ENCODE results near the gene TTPAL. TPM values are rescaled to one million over a fixed set of nuclear protein-coding genes. Genes with fewer than 3 reads are reported as not detected.

TTPAL gene
- total RNA-seq, 1 donor from 2014 or later, result 20.8 TPM

GRCh38 chr20:44521484-44522481 is 46.1 kb downstream of the TTPAL start, which contains the start of gene SERINC3:
Gene SERINC3, minus strand, starts transcription at chr20:44522070. Its CDS starts 119 bp downstream, at chr20:44521951.
- Mint-ChIP-seq H3K9me3 (ENCODE audit: unreplicated experiment) (no peaks in the 10 kb centered on the region), H3K27me3 (ENCODE audit: unreplicated experiment) (no peaks in the 10 kb centered on the region), H3K36me3 (ENCODE audit: unreplicated experiment) (no peaks in the 10 kb centered on the region), H3K4me3 (ENCODE audit: unreplicated experiment) (peak within 1 kb of the TSS; percentile 90), H3K27ac (ENCODE audit: unreplicated experiment) (peak within 1 kb of the TSS; percentile 97), H3K4me1 (ENCODE audit: unreplicated experiment) (peaks cover 41% of the 10 kb centered on the region)
- TF ChIP-seq CTCF (IDR thresholded peaks at IDR 0.05), result peak; percentile 48
- DNase-seq (ENCODE audit: extremely low spot score, unreplicated experiment), result peak; percentile 97

GRCh38 chr20:44522841-44523240 is 47.2 kb downstream of the TTPAL start:
- Mint-ChIP-seq H3K27me3 (ENCODE audit: unreplicated experiment) (no peaks in the 10 kb centered on the region), H3K27ac (ENCODE audit: unreplicated experiment) (no peak overlapping the region), H3K4me1 (ENCODE audit: unreplicated experiment) (peaks cover 35% of the 10 kb centered on the region), H3K4me3 (ENCODE audit: unreplicated experiment) (peak overlapping the region; percentile 12), H3K36me3 (ENCODE audit: unreplicated experiment) (no peaks in the 10 kb centered on the region), H3K9me3 (ENCODE audit: unreplicated experiment) (no peaks in the 10 kb centered on the region)
- DNase-seq (ENCODE audit: extremely low spot score, unreplicated experiment), result no peak
- TF ChIP-seq CTCF (IDR thresholded peaks at IDR 0.05), result no peak

GRCh38 chr20:44523746-44524145 is 48.1 kb downstream of the TTPAL start:
- no peaks in the 10 kb centered on the region for H3K36me3 Mint-ChIP-seq (ENCODE audit: unreplicated experiment)
- H3K27ac Mint-ChIP-seq (ENCODE audit: unreplicated experiment), result no peak overlapping the region
- H3K4me3 Mint-ChIP-seq (ENCODE audit: unreplicated experiment), result no peak overlapping the region
- H3K9me3 Mint-ChIP-seq (ENCODE audit: unreplicated experiment), result no peaks in the 10 kb centered on the region
- H3K4me1 Mint-ChIP-seq (ENCODE audit: unreplicated experiment), result peaks cover 33% of the 10 kb centered on the region
- no peak for DNase-seq (ENCODE audit: extremely low spot score, unreplicated experiment)
- TF ChIP-seq CTCF (IDR thresholded peaks at IDR 0.05), result no peak
- H3K27me3 Mint-ChIP-seq (ENCODE audit: unreplicated experiment), result no peaks in the 10 kb centered on the region

- H3K27me3 Mint-ChIP-seq (ENCODE audit: unreplicated experiment), result no peaks in the 10 kb centered on the region
- H3K36me3 Mint-ChIP-seq (ENCODE audit: unreplicated experiment), result no peaks in the 10 kb centered on the region
- no peak for DNase-seq (ENCODE audit: extremely low spot score, unreplicated experiment)
- H3K4me3 Mint-ChIP-seq (ENCODE audit: unreplicated experiment), result no peak overlapping the region
- TF ChIP-seq CTCF (IDR thresholded peaks at IDR 0.05), result no peak
- no peak overlapping the region for H3K27ac Mint-ChIP-seq (ENCODE audit: unreplicated experiment)
- H3K9me3 Mint-ChIP-seq (ENCODE audit: unreplicated experiment), result no peaks in the 10 kb centered on the region
- peaks cover 14% of the 10 kb centered on the region for H3K4me1 Mint-ChIP-seq (ENCODE audit: unreplicated experiment)
Measured at GRCh38 chr20:44526129-44526528, 50.5 kb downstream of the TTPAL start.

GRCh38 chr20:44527716-44528199 is 52.1 kb downstream of the TTPAL start:
- no peak overlapping the region for H3K4me3 Mint-ChIP-seq (ENCODE audit: unreplicated experiment)
- H3K27me3 Mint-ChIP-seq (ENCODE audit: unreplicated experiment), result no peaks in the 10 kb centered on the region
- DNase-seq (ENCODE audit: extremely low spot score, unreplicated experiment), result no peak
- no peak for TF ChIP-seq CTCF (IDR thresholded peaks at IDR 0.05)
- no peak overlapping the region for H3K27ac Mint-ChIP-seq (ENCODE audit: unreplicated experiment)
- H3K4me1 Mint-ChIP-seq (ENCODE audit: unreplicated experiment), result peaks cover 10% of the 10 kb centered on the region
- no peaks in the 10 kb centered on the region for H3K36me3 Mint-ChIP-seq (ENCODE audit: unreplicated experiment)
- no peaks in the 10 kb centered on the region for H3K9me3 Mint-ChIP-seq (ENCODE audit: unreplicated experiment)
